NCI-H524 (cell line): ENCODE results near the gene TMEM131L.
A peak's percentile ranks its signal among the peaks of the same experiment; 100 is the strongest.
"Not testable (repeated sequence)": the region's sequence is repeated elsewhere in the genome, so short reads cannot be mapped to it uniquely, and the experiment has no call there.

Source experiments
- DNase-seq, 2 experiments: peaks; one replicate each; lab custom pipeline; 2025; lab: John Stamatoyannopoulos, UW

Gene TMEM131L

DNA sequence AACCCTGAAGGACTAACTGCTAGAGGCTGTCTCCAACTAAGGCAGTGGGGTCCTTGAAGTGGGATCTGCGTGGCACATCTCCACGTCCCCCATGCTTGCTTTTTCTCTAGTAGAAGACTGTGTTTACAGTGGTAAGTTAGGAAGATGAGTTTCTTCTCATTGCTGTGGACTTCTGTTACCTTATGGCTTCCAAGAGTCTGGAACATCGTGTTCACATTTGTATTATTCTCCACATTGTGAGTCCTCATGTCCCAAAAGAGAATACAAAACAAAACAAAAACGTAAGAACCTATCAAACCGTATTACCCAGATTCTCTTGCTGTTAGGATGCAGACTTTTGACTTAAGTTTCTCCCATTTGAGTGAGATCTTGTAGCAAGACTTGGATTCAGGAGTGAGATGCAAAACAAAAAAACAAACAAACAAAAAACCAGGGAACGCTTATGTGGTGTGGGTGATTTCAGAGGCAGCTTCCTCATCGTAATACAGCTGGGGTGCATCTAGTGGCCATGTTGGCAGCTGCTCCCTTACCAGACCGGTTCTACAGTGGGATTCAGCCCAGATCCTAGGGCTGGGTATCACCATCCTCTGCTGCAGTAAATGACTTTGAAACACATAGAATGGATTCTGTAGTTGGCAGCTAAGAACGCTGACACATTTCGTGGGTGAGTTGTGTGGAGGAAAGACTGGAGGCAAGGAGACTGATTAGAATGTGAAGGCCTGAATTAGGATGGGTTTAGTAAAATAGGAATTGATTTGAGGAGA, 41.3 kb downstream of the TMEM131L start:
- DNase-seq, result no peak

DNA sequence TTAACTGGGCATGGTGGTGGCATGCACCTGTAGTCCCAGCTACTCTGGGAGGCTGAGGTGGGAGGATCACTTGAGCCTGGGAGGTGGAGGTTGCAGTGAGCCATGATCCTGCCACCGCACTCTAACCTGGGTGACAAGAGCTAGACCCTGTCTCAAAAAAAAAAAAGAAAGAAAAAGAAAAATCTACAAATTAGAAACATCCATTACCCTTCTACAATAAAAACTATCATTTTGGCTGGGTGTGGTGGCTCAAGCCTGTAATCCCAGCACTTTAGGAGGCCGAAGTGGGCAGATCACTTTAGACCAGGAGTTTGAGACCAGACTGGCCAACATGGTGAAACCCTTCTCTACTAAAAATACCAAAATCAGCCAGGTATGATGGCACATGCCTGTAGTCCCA, 43.1 kb downstream of the TMEM131L start:
- DNase-seq, result not testable (repeated sequence)

DNA sequence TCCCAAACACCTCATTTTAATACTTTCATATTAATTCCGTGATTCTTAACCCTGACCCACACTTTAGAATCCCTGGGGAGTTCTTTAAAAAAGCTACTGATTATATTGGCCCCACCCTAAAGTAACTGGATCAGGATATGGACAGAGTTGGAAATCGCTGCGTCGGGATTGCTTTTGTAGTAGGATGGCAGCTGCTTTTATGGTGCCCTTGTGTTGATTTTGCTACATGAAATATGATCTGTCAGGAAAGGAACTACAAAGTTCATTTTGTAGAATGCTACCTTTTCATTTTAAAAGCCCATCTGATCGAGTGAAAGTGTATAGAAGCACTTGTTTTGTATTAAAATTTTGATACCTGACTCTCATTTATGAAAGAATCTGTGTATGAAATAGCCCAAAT, 43.6 kb downstream of the TMEM131L start:
- no peak for DNase-seq

DNA sequence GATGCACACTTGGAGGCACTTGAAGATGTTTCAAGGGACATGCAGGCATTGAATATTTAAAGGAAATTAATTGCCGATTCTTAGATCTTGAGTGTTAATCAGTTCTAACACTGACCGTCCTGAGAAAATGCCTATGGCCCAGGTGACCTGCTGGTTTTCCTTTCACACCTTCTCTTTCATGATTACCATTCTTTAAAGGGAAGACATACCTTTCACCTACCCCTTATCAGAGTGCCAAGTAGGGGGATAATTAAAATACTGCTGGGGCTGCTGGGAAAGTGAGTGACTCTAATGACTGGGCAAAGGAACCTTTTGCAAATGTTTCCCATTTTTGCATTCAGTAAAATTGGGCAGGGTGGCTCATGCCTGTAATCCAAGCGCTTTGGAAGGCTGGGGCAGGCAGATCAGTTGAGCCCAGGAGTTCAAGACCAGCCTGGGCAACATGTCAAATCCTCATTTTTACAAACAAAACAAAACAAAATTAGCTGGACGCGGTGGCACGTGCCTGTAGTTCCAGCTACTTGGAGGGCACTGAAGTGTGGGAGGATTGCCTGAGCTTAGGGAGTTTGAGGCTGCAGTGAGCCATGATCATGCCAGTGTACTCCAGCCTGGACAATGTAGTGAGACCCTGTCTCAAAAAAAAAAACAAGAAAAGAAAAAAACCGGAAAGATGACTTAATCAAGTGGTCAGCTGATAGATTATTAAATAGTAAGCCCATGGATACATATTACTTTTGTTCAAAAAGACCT, 44.3 kb downstream of the TMEM131L start:
- no peak for DNase-seq

DNA sequence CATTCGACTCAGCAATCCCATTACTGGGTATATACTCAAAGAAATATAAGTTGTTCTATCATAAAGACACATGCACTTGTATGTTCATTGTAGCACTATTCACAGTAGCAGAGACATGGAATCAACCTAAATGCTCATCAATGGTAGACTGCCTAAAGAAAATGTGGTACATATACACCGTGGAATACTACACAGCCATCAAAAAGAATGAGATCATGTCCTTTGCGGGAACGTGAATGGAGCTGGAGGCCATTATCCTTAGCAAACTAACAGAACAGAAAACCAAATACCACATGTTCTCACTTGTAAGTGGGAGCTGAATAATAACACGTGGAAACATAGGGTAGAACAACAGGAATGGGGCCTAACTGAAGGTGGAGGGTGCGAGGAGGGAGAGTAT, 44.9 kb downstream of the TMEM131L start:
- DNase-seq, result no peak

DNA sequence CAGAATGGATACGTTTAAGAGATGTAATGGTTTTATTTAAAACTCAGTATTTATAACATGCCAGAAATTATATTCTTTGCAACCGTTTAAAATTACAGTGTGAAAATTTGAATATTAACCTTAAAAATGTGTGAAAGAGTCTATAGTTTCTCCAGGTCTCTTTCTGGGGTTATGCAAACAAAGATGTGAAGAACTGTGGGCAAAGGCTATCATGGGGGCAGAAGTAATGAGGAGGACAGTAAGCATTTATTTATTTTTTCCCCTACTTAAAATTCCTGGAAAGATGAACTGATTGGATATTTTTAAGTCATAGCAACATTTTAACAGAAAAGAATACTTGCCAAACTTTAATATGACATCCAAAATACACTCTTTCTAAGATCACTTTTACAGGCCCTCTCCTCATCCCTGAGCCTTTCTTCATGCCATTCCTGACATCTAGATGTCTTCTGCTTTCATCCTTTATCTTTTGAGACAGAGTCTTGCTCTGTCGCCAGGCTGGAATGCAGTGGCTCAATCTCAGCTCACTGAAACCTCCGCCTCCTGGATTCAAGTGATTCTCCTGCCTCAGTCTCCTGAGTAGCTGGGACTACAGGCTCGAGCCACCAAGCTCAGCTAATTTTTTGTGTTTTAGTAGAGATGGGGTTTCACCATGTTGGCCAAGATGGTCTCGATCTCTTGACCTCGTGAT, 46.1 kb downstream of the TMEM131L start:
- DNase-seq, result no peak

DNA sequence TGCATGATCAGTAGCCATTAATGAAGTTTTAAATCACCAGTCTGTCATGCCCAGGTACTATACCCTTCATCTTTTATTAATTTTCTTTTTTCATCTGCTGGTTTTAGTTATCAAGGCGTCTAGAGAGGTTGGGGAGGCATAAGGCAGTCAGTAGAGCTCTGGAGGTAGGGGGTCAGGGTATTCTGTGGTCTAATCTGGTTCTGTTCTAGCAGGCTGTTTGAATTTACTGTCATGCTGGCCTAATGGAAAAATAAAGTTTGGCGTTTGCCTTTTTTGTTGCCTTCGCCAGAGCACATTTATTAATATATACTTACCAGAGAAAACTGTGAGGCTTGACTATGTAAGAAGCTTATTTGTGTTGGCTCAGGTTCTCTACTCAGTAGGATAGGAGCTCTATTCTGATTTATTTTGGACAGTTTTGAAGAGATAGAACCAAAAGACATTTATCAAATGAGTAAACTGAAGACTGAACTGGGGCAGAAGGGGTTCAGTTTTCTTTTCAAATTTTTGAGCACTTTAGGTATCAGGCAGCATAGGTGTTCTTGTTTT, 46.9 kb downstream of the TMEM131L start:
- no peak for DNase-seq

DNA sequence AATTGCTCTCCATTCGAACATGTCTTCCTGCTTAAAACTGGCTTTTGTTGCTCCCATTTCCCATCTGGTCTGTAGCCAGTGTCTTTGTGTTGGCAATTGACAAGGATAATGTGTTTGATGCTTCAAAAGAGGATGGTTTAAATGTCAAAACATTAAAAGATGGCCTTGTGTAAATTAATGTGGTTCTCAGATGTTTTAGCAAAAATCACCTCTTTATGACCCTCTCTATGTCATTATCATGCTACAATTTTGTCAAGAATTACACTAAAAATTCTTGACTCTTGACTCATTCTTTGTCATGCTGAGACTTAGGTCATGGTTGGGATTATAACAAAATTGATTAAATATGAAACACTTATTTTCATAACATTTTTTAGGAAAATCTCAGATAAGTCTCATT, 47.4 kb downstream of the TMEM131L start:
- no peak for DNase-seq

DNA sequence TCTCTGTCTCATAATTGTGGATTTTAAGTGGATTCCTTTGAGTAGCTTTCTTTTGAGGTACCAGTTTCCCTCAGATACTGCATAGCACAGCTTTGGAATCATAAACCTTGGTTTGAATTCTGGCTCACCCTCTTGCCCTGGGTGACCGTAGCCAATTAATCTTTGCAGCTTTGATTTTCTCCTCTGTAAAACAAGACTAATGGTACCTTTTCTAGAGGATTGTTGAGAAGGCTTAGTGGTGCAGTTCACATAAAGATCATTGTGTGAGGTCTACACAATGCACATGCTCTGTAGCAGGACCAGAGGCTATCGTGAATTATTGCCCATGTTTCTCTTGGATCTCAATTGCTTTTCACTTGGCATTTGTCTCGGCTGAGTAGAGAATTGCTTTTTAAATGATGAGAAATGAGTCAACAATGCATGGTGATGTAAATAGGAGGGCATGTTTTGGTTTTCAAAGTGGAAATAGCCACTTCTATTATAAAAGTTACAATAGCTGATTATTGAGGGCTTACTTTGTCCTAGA, 47.9 kb downstream of the TMEM131L start:
- no peak for DNase-seq

DNA sequence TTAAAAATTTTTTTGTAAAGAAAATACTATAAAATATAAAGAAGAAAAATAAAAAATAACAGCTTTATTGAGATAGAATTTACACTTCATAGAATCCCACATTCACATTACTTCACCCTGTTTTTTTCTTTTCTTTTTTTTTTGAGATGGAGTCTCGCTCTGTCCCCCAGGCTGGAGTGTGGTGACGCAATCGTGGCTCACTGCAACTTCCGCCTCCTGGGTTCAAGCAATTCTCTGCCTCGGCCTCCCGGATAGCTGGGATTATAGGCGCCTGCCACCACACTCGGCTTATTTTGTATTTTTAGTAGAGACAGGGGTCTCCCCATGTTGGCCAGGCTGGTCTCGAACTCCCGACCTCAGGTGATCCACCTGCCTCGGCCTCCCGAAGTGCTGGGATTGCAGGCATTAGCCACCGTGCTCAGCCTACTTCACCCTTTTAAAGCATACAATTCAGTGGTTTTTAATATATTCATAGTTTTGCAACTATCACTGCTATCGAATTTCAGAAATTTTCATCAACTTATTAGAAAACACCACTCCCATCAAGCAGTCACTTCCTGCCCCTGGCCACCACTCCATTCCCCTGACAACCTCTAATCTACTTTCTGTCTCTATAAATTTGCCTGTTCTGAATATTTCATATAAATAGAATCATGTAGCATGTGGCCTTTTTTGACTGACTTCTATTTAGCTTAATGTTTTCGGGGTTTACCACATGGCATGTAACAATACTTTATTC, 48.7 kb downstream of the TMEM131L start:
- DNase-seq, result no peak

DNA sequence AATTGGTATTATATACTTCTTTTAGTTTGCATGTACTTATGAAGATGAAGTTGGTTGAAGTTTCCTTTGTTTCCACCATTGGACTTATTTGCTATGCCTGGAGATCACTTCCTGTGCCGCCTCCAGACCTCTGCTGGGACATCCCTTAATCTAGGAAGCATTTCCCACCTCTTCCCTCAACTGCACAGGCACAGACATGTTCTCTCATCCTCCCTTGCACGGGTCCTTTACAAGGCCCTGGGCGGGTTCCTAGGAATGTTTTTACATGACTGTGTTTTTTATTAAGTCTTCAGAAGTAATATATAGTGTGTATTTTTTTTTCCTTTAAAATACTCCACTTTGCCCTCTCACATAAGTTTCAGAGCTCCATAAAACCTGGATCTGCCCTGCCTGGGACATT, 51.0 kb downstream of the TMEM131L start:
- no peak for DNase-seq

DNA sequence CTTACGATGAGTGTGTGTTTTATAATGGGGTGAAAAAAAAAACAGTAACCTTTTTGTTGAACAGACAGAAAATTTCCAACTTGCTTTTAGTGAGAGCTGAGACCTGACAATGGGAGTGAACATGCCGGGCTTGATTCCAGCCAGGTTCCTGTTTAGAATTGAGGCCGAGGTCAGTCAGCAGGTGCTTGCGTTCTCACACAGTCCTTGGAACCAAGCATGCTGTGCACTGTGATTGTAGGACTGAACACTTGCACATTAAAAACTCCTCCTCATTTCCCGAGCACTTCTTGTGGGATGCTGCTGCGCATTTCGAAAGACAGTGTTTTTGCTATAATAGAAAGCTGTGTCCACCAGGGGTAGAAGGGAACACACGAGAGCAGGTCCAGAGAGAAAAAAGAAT, 51.8 kb downstream of the TMEM131L start:
- no peak for DNase-seq

DNA sequence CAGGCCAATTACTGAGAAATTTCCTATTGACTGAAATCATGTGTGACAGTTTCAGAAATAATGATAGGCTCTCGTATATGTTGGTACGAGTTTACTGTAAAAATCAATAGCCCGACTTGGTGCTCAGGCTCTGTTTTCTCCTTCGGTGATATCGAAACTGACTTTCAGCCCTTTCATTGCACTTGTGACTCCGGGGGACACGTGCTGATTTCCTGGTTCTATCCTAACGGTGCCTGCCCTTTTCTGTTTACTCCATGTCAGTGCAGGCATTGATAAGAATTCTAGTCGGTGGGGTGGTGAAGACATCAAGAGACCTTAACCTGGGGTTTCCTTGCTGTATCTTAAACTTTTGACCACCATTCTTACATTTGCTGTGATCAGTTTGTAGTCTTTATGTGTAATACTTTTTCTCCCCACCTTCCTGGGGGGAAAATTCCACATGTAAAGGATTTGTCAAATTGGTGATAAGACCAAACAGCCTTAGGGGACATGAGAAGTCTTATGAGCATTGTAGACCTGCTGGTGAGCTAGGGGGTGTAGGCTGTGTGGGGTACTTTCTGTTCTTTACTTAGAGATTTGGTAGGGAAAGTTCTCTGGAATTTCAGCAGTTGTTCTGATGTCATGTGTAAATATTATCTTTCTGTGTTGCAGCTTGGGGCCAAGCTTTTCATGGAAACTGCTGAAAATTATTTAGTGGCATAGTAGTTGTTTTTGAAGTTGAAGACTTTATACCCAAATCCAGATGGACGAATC, 52.7 kb downstream of the TMEM131L start:
- no peak for DNase-seq

DNA sequence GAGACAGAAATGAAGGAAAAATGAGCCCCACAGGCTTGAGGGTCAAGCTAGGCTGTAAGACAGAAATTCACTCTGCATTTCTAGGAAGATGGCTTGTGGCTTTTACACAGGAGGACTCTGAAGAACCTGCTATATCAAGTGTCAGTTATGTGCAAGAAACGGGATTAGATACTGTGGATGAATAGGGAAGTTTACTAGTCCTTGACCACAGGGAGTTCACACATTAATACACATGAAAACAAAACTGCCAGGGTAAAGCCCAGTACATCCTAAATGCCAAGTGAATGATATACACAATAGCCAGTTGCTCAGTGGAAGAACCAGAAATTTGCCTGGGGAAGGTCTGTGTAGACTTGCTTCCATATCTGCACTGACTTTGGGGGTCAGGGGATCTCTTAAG, 53.5 kb downstream of the TMEM131L start:
- peak in 1 of 2 experiments; percentile 1 for DNase-seq

DNA sequence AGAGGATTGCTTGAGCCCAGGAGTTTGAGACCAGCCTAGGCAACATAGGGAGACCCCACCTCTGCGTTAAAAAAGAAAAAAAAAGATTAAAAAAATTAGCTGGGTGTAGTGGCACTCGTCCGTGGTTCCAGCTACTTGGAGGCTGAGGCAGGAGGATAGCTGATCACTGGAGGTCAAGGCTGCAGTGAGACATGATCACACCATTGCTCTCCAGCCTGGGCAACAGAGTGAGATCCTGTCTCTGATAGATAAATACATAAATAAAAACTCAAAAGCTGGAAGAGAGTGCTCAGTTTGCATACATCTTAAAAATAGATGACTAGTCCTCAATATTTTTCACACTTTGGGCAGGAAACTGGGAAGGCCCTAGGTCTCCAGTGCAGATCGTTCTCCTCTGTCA, 54.1 kb downstream of the TMEM131L start:
- DNase-seq, result no peak

DNA sequence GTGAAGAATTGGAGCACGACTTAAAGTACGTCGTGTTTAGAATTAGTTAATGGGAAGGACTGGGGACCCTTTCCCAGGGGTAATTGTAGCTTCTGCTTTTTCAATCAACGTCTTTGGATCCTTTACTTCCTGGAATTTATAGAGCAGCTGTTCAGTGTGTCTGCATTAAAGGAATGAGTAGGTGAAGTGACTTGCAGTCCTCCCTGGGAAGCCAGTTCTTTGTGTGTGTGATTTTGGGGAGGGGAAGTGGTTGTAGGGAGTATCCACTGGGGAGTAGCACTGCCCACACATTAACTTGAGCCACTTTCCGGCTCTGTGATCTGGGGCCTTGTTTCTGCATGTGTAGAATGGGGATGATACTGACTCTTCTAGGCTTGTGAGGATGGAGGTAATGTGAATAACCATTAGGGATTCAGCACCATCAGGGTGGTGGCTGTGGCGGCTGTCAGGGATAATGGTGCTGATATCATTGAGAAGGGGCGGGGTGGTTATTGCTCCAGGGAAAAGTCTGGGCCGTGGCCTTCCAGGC, 54.7 kb downstream of the TMEM131L start:
- DNase-seq, result no peak

DNA sequence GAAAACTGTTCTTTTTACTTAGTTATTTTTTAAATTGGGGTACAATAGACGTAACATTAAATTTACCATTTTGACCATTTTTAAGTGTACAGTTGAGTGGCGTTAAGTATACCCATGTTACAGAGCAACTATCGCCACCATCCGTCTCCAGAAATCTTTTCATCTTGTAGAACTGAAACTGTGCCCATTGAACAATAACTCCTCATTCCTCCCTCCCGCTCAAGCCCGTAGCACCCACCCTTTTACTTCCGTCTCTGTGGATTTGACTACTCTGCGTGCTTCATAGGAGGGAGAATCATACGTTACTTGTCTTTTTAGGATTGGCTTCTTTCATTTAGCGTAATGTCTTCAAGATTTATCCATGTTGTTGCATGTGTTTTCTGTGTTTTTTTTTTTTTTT, 55.3 kb downstream of the TMEM131L start:
- no peak for DNase-seq

DNA sequence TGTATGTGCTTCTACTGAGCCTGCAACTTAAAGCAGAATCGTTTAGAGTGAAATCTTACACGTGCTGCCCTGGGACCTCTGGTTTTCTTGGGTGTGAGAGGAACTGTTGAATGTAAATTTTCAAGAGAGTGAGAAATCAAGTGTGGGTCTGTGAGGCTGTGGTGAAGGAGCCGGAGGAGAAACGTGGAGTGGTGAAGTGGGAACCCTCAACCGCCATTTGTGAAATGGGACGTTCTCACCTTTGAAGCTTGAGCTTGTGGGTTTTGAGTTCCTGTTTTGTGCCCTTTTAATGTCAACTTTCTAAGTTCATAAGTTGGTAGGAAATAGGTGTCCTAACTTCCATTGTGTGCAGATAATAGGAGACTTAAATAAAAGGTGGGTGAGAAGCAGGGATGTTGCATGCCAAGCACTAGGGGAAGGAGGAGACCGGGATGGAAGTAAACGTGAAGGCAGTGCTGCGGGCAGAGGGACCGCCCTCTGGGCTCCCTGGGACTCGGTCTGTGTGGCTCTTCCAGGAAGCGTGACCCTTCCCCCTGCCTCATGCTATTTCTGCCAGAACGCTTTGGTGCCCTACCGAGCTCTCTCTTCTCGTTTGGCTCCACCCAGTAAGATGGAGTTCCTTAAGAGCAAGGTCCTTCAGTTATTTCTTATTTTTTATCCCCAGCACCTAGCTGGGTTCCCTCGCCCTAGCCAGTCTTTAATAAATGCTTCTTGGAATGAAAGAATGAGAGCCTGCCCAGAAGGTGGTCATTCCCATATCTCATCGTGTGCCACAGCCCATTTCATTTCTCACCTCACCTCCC, 56.0 kb downstream of the TMEM131L start:
- no peak for DNase-seq

DNA sequence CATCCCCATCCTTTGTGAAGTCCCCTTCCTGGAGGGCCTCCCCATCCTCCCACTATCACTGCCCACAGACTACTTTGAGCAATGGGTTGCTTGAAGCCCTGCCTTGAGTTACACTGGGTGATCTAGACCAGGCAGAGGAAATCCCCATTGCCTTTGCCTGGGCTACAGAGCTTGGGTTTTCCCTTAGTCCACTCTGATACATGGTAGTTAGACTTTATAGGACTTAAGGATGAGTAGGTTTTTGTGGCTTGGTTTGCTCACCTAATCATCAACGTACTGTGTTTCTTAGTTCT, 56.6 kb downstream of the TMEM131L start:
- DNase-seq, result no peak

DNA sequence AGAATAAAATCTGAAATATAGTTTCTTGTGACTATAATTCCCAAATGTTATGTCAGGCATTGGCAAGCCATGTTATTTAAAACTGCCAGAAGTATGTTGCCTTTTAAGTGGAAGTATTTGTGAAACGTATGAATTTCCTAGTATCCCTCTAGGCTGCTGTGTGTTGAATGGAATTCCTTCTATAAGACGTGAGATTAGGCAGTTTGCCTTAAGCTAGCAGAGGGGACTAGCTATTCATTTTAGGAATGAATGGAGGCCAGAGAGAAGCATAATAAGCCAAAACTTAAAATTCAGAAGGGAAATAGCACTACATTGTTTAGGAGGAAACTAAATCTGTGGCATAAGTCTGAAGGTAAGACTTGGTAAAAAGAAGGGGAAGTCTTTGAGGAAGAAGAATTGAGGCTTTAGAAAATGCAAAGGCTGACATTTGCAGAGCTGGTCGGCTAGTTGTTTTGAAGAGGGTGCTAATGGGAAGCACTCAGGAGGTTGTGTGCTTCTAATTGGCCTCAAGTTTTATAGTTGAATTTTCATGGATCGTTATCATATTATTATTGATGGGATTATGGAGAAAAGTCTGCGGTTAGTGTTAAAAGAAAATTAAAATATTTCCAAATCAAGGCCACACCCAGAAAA, 57.1 kb downstream of the TMEM131L start:
- no peak for DNase-seq
